Upper lobe of right lung (tissue), 1 donor: Measurements from ENCODE around the gene GALNT17. TPM values are rescaled to one million over a fixed set of nuclear protein-coding genes. Genes with fewer than 3 reads are reported as not detected.
A peak's percentile ranks its signal among the peaks of the same experiment; 100 is the strongest.

ENCODE experiments used
- ATAC-seq: fragments of 200-7000 bp; cut with Tn5 transposase; one replicate; pipeline ENCODE4 v1.9.1; 2020; ENCODE audit warnings: mild to moderate bottlenecking, moderate library complexity
- DNase-seq: peaks from one replicate; pipeline ENCODE4 v3.0.0-alpha.2; 2020
- H3K27ac ChIP-seq: fragments of 200-600 bp; one replicate; pipeline ENCODE4 v1.8.0; 2022
- H3K27me3 ChIP-seq: fragments of 200-600 bp; one replicate; pipeline ENCODE4 v1.8.0; 2022; ENCODE audit warnings: mild to moderate bottlenecking
- H3K36me3 ChIP-seq: fragments of 200-600 bp; one replicate; pipeline ENCODE4 v1.8.0; 2022
- H3K4me1 ChIP-seq: fragments of 200-600 bp; one replicate; pipeline ENCODE4 v1.8.0; 2022
- H3K4me3 ChIP-seq: fragments of 200-600 bp; one replicate; pipeline ENCODE4 v1.8.0; 2022; ENCODE audit warnings: mild to moderate bottlenecking
- H3K9me3 ChIP-seq: fragments of 200-600 bp; one replicate; pipeline ENCODE4 v1.8.0; 2022
- intact Hi-C: fragments of 100-400 bp; cut with DNase I; formaldehyde crosslinking; loops from one replicate; pipeline ENCODE4 v1.11.0; 2022
- total RNA-seq: library from RNA; stranded (reverse); fragmentation: NEBNext Ultra II Directional; extraction: Animal tissue kit (Norgen Biotek cat#: 25700); gene quantifications from one replicate; pipeline ENCODE4 v1.2.1, GENCODE V29; 2021
- TF ChIP-seq, protein P1 (sequence below): fragments of 200-600 bp; IDR thresholded peaks from one replicate; pipeline ENCODE4 v1.8.0; 2022; ENCODE audit warnings: antibody characterized with exemption
- donor health status: DM: no; HTN: yes; CAD: no; lungs with severe emphysema.

Gene GALNT17
- total RNA-seq, 1 donor from 2014 or later: 7.1 TPM

DNA sequence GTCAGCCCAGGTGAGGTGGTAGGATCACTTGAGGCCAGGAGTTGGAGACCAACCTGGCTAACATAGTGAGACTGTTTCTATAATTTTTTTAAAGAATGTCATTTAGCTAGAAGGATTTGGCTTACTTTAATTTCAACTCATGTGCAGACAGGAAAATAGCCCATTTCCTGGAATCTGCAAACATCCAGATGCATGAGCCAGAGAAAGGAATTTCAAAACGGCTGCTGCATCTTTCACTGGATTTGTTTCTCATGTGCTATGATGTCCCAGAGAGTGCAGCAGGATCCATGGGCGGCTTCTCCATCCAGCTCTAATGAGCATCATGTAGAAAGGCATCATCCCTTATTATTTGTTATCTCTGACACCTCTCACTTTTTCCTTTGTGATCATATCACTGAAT, 149.3 kb downstream of the GALNT17 start:
- TF ChIP-seq, protein P1, sequence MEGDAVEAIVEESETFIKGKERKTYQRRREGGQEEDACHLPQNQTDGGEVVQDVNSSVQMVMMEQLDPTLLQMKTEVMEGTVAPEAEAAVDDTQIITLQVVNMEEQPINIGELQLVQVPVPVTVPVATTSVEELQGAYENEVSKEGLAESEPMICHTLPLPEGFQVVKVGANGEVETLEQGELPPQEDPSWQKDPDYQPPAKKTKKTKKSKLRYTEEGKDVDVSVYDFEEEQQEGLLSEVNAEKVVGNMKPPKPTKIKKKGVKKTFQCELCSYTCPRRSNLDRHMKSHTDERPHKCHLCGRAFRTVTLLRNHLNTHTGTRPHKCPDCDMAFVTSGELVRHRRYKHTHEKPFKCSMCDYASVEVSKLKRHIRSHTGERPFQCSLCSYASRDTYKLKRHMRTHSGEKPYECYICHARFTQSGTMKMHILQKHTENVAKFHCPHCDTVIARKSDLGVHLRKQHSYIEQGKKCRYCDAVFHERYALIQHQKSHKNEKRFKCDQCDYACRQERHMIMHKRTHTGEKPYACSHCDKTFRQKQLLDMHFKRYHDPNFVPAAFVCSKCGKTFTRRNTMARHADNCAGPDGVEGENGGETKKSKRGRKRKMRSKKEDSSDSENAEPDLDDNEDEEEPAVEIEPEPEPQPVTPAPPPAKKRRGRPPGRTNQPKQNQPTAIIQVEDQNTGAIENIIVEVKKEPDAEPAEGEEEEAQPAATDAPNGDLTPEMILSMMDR: no peak
- Histone ChIP-seq H3K27me3 (no peaks in the 10 kb centered on the region), H3K9me3 (no peaks in the 10 kb centered on the region), H3K4me1 (peaks cover under 1% of the 10 kb centered on the region), H3K4me3 (no peak overlapping the region), H3K36me3 (no peaks in the 10 kb centered on the region), H3K27ac (no peak overlapping the region)
- intact Hi-C loops: no loop called here
- no peak for ATAC-seq
- no peak for DNase-seq

DNA sequence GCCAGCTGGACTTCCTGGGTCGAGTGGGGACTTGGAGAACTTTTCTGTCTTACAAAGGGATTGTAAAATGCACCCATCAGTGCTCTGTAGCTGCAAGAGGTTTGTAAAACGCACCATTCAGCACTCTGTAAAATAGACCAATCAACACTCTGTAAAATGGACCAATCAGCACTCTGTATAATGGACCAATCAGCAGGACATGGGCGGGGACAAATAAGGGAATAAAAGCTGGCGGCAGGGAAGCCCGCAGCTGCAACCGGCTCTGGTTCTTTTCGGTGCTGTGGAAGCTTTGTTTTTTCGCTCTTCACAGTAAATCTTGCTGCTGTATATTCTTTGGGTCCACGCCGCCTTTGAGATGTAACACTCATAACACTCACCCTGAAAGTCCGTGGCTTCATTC, 151.9 kb downstream of the GALNT17 start:
- no peaks in the 10 kb centered on the region for H3K36me3 ChIP-seq
- intact Hi-C loops: no loop called here
- H3K27me3 ChIP-seq: no peaks in the 10 kb centered on the region
- TF ChIP-seq, protein P1: no peak
- no peak overlapping the region for H3K4me3 ChIP-seq
- no peaks in the 10 kb centered on the region for H3K9me3 ChIP-seq
- peaks cover 4% of the 10 kb centered on the region for H3K4me1 ChIP-seq
- no peak for ATAC-seq
- no peak overlapping the region for H3K27ac ChIP-seq
- DNase-seq: no peak

DNA sequence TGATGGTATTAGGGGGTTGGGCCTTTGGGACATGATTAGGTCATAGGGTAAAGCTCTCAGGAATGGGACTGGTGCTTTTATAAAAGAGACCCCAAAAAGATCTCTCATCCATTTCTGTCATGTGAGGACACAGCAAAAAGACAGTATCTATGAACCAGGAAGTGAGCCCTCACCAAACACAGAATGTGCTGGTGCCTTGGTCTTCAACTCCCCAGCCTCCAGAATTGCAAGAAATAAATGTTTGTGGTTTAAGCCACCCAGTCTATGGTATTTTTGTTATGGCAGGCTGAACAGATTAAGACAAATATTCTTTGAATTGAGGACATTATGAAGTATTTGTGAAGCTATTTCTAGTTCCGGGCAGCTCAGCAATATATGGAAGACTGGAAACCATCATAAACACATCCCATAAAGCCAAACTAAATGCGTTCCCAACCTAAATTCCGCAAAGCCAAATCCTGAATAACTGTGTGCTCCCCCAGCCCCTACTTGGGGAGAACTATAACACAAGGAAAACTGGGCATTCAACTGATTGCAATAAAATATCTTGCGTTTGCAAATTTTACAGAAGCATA, 153.7 kb downstream of the GALNT17 start:
- Histone ChIP-seq H3K36me3 (no peaks in the 10 kb centered on the region), H3K4me1 (peaks cover 4% of the 10 kb centered on the region), H3K4me3 (no peak overlapping the region), H3K9me3 (no peaks in the 10 kb centered on the region), H3K27me3 (no peaks in the 10 kb centered on the region), H3K27ac (no peak overlapping the region)
- intact Hi-C loops: no loop called here
- DNase-seq (no peak), ATAC-seq (no peak)
- TF ChIP-seq, protein P1: no peak

DNA sequence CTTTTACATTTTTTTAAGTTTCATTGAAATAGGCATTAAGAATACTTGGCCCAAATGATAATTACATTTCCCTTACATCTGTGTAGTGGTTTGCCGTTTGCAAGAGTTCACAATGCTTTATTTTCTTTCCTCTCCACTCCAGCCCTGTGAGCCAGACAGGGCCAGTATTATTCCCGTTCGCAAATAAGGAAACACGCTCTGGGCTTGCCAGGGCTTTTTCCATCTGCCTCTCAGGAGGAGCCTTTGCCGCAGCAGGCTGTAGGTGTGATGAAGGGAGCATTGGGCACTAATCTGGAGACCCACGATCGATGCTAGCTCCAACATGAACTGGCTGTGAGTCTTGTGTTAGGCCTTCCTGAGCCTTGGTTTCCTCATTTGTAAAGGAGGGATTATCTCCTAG, 154.4 kb downstream of the GALNT17 start:
- no peaks in the 10 kb centered on the region for H3K27me3 ChIP-seq
- TF ChIP-seq, protein P1: no peak
- intact Hi-C loops: no loop called here
- no peaks in the 10 kb centered on the region for H3K9me3 ChIP-seq
- no peak overlapping the region for H3K4me3 ChIP-seq
- DNase-seq: no peak
- peak overlapping the region; percentile 24 for H3K27ac ChIP-seq
- no peaks in the 10 kb centered on the region for H3K36me3 ChIP-seq
- ATAC-seq: no peak
- H3K4me1 ChIP-seq: peaks cover 4% of the 10 kb centered on the region

DNA sequence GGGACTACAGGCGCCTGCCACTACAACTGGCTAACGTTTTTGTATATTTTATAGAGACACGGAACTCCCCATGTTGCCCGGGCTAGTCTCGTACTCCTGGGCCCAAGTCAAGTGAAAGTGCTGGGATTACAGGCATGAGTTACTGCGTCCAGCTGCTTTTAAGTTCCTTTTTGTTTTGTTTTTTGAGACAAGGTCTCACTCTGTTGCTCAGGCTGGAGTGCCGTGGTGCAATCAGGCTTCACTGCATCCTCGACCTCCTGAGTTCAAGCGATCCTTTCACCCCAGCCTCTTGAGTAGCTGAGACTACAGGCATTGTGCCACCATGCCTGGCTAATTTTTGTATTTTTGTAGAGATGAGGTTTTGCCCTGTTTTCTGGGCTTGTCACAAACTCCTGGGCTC, 155.0 kb downstream of the GALNT17 start:
- no peaks in the 10 kb centered on the region for H3K36me3 ChIP-seq
- DNase-seq (no peak), ATAC-seq (no peak)
- peak overlapping the region; percentile 24 for H3K27ac ChIP-seq
- no peaks in the 10 kb centered on the region for H3K27me3 ChIP-seq
- H3K9me3 ChIP-seq: no peaks in the 10 kb centered on the region
- H3K4me1 ChIP-seq: peaks cover 4% of the 10 kb centered on the region
- H3K4me3 ChIP-seq: no peak overlapping the region
- TF ChIP-seq, protein P1: no peak
- intact Hi-C loops: no loop called here

DNA sequence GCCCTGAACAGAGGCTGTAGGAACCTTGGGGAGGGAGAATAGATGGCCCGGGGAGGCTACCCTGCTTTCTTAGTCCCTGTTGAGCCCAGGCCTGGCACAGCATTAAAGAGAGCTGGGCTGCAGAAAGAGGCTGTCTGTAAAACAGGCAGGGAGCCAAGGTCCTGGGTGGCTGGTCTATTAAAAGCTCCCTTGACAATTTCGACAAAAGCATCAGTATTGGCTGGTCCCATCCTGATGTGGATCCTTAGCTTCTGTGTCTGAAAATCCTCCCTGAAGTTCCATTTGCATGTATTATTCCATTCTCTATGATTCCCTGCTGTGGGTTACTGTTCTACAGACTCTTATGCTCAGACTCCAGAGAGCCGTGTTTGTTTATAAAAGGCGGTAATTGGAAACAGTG, 158.5 kb downstream of the GALNT17 start:
- no peak for DNase-seq

More for the DNA sequence above, 158.5 kb downstream of the GALNT17 start:
- H3K27ac ChIP-seq: no peak overlapping the region
- no peak overlapping the region for H3K4me3 ChIP-seq
- no peaks in the 10 kb centered on the region for H3K27me3 ChIP-seq
- no peak for ATAC-seq
- intact Hi-C loops: no loop called here
- H3K9me3 ChIP-seq: no peaks in the 10 kb centered on the region
- H3K36me3 ChIP-seq: no peaks in the 10 kb centered on the region
- peaks cover 4% of the 10 kb centered on the region for H3K4me1 ChIP-seq
- TF ChIP-seq, protein P1: no peak
